Measurements from ENCODE around the gene PLLP. TPM values are rescaled to one million over a fixed set of nuclear protein-coding genes. Genes with fewer than 3 reads are reported as not detected.

The PLLP gene
- total RNA-seq, 2 donors from 2014 or later, result 3.1 to 8.6 TPM

- no peak for ATAC-seq (ENCODE audit: insufficient number of reproducible peaks, low FRiP score, low read depth)
- no peak for DNase-seq (ENCODE audit: low spot score)
- Histone ChIP-seq H3K36me3 (peaks cover 56% of the 10 kb centered on the region), H3K27me3 (replicated peaks; ENCODE audit: insufficient read depth) (no peaks in the 10 kb centered on the region), H3K9me3 (no peaks in the 10 kb centered on the region), H3K27ac (no peak overlapping the region), H3K4me1 (ENCODE audit: control insufficient read depth in 1 of 2, low read depth in 2 of 2) (no peaks in the 10 kb centered on the region), H3K4me3 (no peak overlapping the region)
- no peak for TF ChIP-seq CTCF (IDR thresholded peaks at IDR 0.05)
Observed at GRCh38 chr16:57226701-57227621, 57.5 kb downstream of the PLLP start.

GRCh38 chr16:57225978-57226377 is 58.5 kb downstream of the PLLP start:
- H3K9me3 ChIP-seq, result no peaks in the 10 kb centered on the region
- no peak for ATAC-seq (ENCODE audit: insufficient number of reproducible peaks, low FRiP score, low read depth)

GRCh38 chr16:57224651-57225335 is 59.7 kb downstream of the PLLP start:
- no peak for TF ChIP-seq CTCF (IDR thresholded peaks at IDR 0.05)
- DNase-seq (ENCODE audit: low spot score) (no peak), ATAC-seq (ENCODE audit: insufficient number of reproducible peaks, low FRiP score, low read depth) (no peak)
- no peaks in the 10 kb centered on the region for H3K27me3 ChIP-seq (replicated peaks; ENCODE audit: insufficient read depth)
- H3K4me1 ChIP-seq (ENCODE audit: control insufficient read depth in 1 of 2, low read depth in 2 of 2), result no peaks in the 10 kb centered on the region
- no peak overlapping the region for H3K4me3 ChIP-seq
- no peaks in the 10 kb centered on the region for H3K9me3 ChIP-seq
- peaks cover 55% of the 10 kb centered on the region for H3K36me3 ChIP-seq
- H3K27ac ChIP-seq, result no peak overlapping the region

More at GRCh38 chr16:57225978-57226377, 58.5 kb downstream of the PLLP start:
- no peak for DNase-seq (ENCODE audit: low spot score)
- Histone ChIP-seq H3K27me3 (replicated peaks; ENCODE audit: insufficient read depth) (no peaks in the 10 kb centered on the region), H3K4me1 (ENCODE audit: control insufficient read depth in 1 of 2, low read depth in 2 of 2) (no peaks in the 10 kb centered on the region), H3K27ac (no peak overlapping the region), H3K36me3 (peaks cover 55% of the 10 kb centered on the region), H3K4me3 (no peak overlapping the region)
- no peak for TF ChIP-seq CTCF (IDR thresholded peaks at IDR 0.05)

- Histone ChIP-seq H3K4me1 (ENCODE audit: control insufficient read depth in 1 of 2, low read depth in 2 of 2) (no peaks in the 10 kb centered on the region), H3K4me3 (no peak overlapping the region), H3K9me3 (no peaks in the 10 kb centered on the region), H3K27ac (no peak overlapping the region), H3K36me3 (peaks cover 53% of the 10 kb centered on the region), H3K27me3 (replicated peaks; ENCODE audit: insufficient read depth) (no peaks in the 10 kb centered on the region)
- DNase-seq (ENCODE audit: low spot score), result no peak
- no peak for TF ChIP-seq CTCF (IDR thresholded peaks at IDR 0.05)
- ATAC-seq (ENCODE audit: insufficient number of reproducible peaks, low FRiP score, low read depth), result no peak
Observed at GRCh38 chr16:57223057-57223456, 61.4 kb downstream of the PLLP start.

- H3K27me3 ChIP-seq (replicated peaks; ENCODE audit: insufficient read depth), result no peaks in the 10 kb centered on the region
- no peaks in the 10 kb centered on the region for H3K4me1 ChIP-seq (ENCODE audit: control insufficient read depth in 1 of 2, low read depth in 2 of 2)
- ATAC-seq (ENCODE audit: insufficient number of reproducible peaks, low FRiP score, low read depth) (no peak), DNase-seq (ENCODE audit: low spot score) (no peak)
- H3K36me3 ChIP-seq, result peaks cover 60% of the 10 kb centered on the region
- H3K27ac ChIP-seq, result no peak overlapping the region
- no peak overlapping the region for H3K4me3 ChIP-seq
- H3K9me3 ChIP-seq, result peaks cover 4% of the 10 kb centered on the region
- TF ChIP-seq CTCF (IDR thresholded peaks at IDR 0.05), result no peak
Observed at GRCh38 chr16:57216968-57217367, 67.5 kb downstream of the PLLP start.

All from thoracic aorta (tissue), 2 donors.